Measurements from ENCODE around the gene MAPKAP1.

GRCh38 chr9:125687163-125687863 lies 19.7 kb downstream of the MAPKAP1 start:
- TF ChIP-seq CTCF (conservative IDR thresholded peaks at IDR 0.05; ENCODE audit: low read length) = no peak
- TF ChIP-seq EZH2phosphoT487 (IDR thresholded peaks at IDR 0.05; ENCODE audit: borderline replicate concordance, low read depth, low read length) = no peak
